Calu3 (cell line): ENCODE results near the gene SKOR2. TPM values are rescaled to one million over a fixed set of nuclear protein-coding genes. Genes with fewer than 3 reads are reported as not detected.

ENCODE experiments used
- Bru-seq: library from RNA; stranded (reverse); fragments of 400-500 nt; gene quantifications from one replicate; lab custom pipeline; 2021; lab: Mats Ljungman, UMichigan
- BruChase-seq, 2 experiments: library from RNA; stranded (reverse); fragments of 400-500 nt; gene quantifications; one replicate each; lab custom pipeline; 2021; lab: Mats Ljungman, UMichigan
- BruUV-seq: library from RNA; stranded (reverse); fragments of 400-500 nt; replicated peaks from 2 replicates; lab custom pipeline; 2021; lab: Mats Ljungman, UMichigan
- CTCF ChIA-PET: fragments of 300-600 bp; sonication (Branson Sonifier 250); formaldehyde crosslinking; loops from one replicate; lab custom pipeline; 2022; ENCODE audit warnings: antibody characterized with exemption; lab: Charles Lee
- DNase-seq: peaks from one replicate; pipeline ENCODE4 v3.0.0; 2022
- H3K27ac Mint-ChIP-seq: one replicate; pipeline ENCODE4 v1.8.0; 2022; ENCODE audit warnings: mixed read lengths; ENCODE audit not compliant: unreplicated experiment
- H3K27me3 Mint-ChIP-seq: one replicate; pipeline ENCODE4 v1.8.0; 2022; ENCODE audit warnings: mixed read lengths; ENCODE audit not compliant: unreplicated experiment
- H3K36me3 Mint-ChIP-seq: one replicate; pipeline ENCODE4 v1.8.0; 2022; ENCODE audit warnings: mild to moderate bottlenecking, moderate library complexity, mixed read lengths; ENCODE audit not compliant: insufficient read depth, unreplicated experiment
- H3K4me1 Mint-ChIP-seq: one replicate; pipeline ENCODE4 v1.8.0; 2022; ENCODE audit warnings: mild to moderate bottlenecking, low read depth, mixed read lengths; ENCODE audit not compliant: unreplicated experiment
- H3K4me3 Mint-ChIP-seq: one replicate; pipeline ENCODE4 v1.8.0; 2022; ENCODE audit warnings: mild to moderate bottlenecking, low read depth, moderate library complexity, mixed read lengths; ENCODE audit not compliant: unreplicated experiment
- H3K9me3 Mint-ChIP-seq: one replicate; pipeline ENCODE4 v1.8.0; 2022; ENCODE audit warnings: low read depth, mixed read lengths; ENCODE audit not compliant: unreplicated experiment
- CTCF ChIP-seq: fragments of 200-600 bp; IDR thresholded peaks from one replicate; pipeline ENCODE4 v1.8.0; 2022; ENCODE audit warnings: antibody characterized with exemption; ENCODE audit not compliant: unreplicated experiment
- intact Hi-C: fragments of 100-400 bp; cut with micrococcal nuclease; formaldehyde crosslinking; loops from one replicate; pipeline ENCODE4 v1.10.0; 2022; ENCODE audit not compliant: unreplicated experiment
- long read RNA-seq: library from polyadenylated mRNA; stranded (forward); transcript quantifications from one replicate; pipeline ENCODE4 v2.0.0, GENCODE V29; 2022
- total RNA-seq: library from RNA; stranded (reverse); gene quantifications from 2 replicates; pipeline ENCODE4 v1.2.3, GENCODE V29; 2022

Gene SKOR2, protein sequence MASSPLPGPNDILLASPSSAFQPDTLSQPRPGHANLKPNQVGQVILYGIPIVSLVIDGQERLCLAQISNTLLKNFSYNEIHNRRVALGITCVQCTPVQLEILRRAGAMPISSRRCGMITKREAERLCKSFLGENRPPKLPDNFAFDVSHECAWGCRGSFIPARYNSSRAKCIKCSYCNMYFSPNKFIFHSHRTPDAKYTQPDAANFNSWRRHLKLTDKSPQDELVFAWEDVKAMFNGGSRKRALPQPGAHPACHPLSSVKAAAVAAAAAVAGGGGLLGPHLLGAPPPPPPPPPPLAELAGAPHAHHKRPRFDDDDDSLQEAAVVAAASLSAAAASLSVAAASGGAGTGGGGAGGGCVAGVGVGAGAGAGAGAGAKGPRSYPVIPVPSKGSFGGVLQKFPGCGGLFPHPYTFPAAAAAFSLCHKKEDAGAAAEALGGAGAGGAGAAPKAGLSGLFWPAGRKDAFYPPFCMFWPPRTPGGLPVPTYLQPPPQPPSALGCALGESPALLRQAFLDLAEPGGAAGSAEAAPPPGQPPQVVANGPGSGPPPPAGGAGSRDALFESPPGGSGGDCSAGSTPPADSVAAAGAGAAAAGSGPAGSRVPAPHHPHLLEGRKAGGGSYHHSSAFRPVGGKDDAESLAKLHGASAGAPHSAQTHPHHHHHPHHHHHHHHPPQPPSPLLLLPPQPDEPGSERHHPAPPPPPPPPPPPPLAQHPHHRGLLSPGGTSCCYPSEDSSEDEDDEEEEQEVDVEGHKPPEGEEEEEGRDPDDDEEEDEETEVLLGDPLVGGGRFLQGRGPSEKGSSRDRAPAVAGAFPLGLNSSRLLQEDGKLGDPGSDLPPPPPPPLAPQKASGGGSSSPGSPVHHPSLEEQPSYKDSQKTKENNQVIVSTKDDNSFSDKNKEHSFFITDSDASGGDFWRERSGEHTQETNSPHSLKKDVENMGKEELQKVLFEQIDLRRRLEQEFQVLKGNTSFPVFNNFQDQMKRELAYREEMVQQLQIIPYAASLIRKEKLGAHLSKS
- total RNA-seq (not detected in 2 replicates), Bru-seq, nascent RNA (not detected), BruChase-seq, experiment 1, labeled RNA remaining after a 6-hour chase (not detected), BruChase-seq, experiment 2, labeled RNA remaining after a 2-hour chase (not detected)
- long read RNA-seq = 0 reads

DNA sequence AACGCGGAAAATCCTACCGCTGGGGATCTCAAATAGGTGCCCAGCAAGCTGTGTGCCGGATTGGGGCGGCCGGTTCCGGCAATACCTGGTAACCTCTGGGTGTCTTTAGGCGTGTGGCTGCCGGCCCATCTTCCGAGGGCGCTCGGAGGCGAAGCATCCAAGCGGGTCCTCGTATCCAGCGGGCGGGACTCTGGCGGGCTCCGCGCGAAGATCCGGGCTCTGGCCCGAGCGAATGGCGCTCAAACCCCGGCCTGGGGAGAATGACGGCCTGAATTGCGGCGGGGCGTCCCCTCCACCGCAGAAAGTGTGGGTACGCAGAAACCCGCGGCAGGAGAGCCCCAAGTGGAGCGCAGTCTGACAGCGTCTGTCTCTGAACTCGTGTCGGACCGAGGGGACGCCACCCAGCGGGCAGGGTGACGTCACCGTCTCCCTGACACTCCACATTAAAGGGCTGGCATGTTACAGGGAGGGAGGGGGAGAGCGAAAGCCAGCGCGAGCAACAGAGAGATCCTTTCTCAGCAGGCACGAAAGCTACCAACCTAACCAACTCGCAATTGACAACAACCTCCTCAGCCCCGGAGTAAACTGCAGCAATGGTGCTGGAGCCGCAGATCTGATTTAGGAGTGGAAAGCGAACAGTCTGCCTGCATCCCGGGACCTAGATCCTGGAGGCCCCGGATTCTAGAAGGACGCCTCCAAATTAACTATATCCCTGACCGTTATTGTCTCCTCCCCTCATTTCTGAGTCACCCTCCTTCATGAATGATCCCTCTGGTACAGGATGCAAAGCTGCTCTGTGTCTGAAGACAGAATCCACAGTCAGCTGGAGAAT, at the start of gene SKOR2:
Gene SKOR2 (minus strand): TSS at position 372 of the 832 bp plus-strand sequence. CDS start 2,477 bp downstream, outside the sequence.
- Mint-ChIP-seq H3K27me3 (peaks cover 68% of the 10 kb centered on the region), H3K36me3 (no peaks in the 10 kb centered on the region), H3K4me1 (no peaks in the 10 kb centered on the region), H3K27ac (no peak within 1 kb of the TSS), H3K4me3 (no peak within 1 kb of the TSS), H3K9me3 (no peaks in the 10 kb centered on the region)
- intact Hi-C loops = no loop called here
- no TSS peak for BruUV-seq
- DNase-seq = no peak
- no peak for TF ChIP-seq CTCF
- CTCF ChIA-PET = no interaction called here

DNA sequence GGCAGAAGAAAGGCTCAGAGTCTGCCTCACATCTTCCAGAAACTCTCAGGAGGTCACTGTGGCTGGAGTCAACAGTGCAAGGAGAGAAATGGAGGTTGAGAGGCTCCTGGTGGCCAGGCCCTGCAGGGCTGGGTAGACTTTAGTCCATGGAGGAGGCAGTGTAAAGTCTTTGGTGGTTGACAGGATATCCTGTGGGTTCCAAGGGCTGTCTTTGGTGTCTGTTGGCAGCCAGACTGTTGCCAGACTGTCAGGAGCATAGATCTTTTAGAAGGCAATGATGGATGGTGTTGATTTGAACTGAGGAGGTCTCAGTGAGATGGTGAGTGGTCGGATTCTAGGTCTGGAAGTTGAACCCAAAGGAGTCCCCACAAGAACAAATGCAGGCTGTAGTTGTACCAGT, 45.0 kb upstream of the SKOR2 start:
- intact Hi-C loops = no loop called here
- Mint-ChIP-seq H3K4me1 (no peaks in the 10 kb centered on the region), H3K9me3 (no peaks in the 10 kb centered on the region), H3K4me3 (no peak overlapping the region), H3K36me3 (no peaks in the 10 kb centered on the region), H3K27ac (no peak overlapping the region), H3K27me3 (peaks cover 54% of the 10 kb centered on the region)
- DNase-seq = no peak
- CTCF ChIA-PET = no interaction called here
- BruUV-seq = no TSS peak
- TF ChIP-seq CTCF = no peak

DNA sequence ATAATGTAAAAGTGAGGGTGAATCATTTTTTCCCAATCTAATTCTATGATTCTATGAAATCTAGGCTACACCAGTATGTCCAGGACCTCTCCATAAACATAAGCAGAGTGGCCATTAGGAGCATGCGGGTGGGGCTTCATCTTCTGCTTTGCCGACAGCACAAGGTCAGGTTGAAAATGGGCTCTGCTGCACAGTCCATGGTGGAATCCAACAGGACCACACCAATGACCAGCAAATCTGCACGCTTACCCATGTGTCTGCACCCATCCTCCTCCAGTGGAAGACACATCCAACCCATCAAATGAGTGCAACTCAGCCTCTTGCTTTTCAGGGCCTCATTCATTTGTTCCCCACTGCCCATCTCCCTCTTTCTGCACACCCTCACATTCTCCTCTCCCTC, 43.3 kb upstream of the SKOR2 start:
- BruUV-seq = no TSS peak
- DNase-seq = no peak
- Mint-ChIP-seq H3K4me3 (no peak overlapping the region), H3K36me3 (no peaks in the 10 kb centered on the region), H3K27me3 (peaks cover 54% of the 10 kb centered on the region), H3K4me1 (no peaks in the 10 kb centered on the region), H3K27ac (no peak overlapping the region), H3K9me3 (no peaks in the 10 kb centered on the region)
- TF ChIP-seq CTCF = no peak
- intact Hi-C loops = no loop called here
- CTCF ChIA-PET = no interaction called here
